Measurements from ENCODE around the gene TYW1.
"Not testable (repeated sequence)": the region's sequence is repeated elsewhere in the genome, so short reads cannot be mapped to it uniquely, and the experiment has no call there.

TYW1 gene

DNA sequence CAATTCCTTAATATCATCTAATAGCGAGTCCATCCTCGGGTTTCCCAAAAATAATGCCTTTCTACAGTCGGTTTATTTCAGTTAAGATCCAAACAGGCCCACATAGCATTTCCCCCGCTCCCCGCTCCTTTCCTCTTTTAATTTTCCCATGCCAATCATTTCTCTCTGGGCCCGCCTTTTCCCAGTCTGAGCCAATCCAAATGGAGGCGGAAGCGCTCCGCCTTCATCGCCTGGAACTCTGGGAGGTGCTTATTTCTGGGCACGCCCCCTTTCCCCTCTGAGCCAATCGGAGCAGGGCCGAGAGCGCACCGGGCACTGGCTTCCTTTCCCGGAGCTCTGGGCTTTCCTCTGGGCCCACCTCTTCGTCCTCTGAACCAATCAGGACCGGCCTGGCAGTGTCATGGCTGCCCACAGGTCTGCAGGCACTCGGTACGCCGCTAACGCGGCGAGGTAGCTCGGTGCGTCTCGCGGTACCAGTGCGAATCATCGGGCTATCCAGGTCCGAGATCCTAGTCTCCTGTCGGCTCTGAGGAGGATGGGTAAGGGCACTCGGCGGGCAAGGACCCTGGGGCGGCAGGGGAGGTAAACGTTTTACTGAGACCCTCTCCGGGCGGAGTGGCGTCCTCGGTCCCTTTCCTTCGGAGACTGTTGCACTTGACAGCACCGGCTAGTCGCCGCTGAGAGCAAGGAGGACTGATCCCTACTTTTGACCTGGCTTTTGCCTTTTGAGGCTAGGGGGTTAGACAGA, at the start of gene TYW1:
TYW1 (plus strand) TSS at position 390 of the 748 bp plus-strand sequence; CDS start at position 536, 146 bp downstream.
- DNase-seq: peak; percentile 97

DNA sequence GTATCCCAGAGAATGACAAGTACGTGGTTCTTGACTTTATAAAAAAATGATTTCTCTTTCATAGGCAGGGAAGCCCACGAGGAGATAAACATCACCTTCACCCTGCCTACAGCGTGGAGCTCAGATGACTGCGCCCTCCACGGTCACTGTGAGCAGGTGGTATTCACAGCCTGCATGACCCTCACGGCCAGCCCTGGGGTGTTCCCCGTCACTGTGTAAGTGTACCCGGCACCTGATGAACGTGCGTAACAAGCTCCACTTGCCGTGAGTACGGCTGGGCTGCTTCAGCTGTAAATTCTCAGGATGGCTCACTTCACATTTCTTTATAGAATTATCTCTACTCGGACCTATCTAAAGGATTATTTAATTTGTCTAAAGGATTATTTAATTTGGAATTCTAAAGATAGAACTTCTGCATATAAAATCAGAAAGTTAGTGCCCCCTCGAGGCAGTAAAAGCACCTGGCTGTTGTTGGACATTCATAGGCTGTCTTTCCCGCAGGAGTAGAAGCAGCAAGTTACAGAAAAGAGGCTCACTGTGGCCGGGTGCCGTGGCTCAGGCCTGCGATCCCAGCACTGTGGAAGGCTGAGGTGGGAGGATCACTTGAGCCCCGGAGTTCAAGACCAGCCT, 48.0 kb upstream of the TYW1 start:
- DNase-seq: no peak

GRCh38 chr7:66950311-66950710, 46.3 kb upstream of the TYW1 start:
- DNase-seq: no peak

GRCh38 chr7:66950763-66951162, 45.9 kb upstream of the TYW1 start:
- no peak for DNase-seq

- no peak for DNase-seq
These were observed 44.1 kb upstream of the TYW1 start for GRCh38 chr7:66952343-66953043.

GRCh38 chr7:66953044-66953427, 43.6 kb upstream of the TYW1 start:
- no peak for DNase-seq

DNA sequence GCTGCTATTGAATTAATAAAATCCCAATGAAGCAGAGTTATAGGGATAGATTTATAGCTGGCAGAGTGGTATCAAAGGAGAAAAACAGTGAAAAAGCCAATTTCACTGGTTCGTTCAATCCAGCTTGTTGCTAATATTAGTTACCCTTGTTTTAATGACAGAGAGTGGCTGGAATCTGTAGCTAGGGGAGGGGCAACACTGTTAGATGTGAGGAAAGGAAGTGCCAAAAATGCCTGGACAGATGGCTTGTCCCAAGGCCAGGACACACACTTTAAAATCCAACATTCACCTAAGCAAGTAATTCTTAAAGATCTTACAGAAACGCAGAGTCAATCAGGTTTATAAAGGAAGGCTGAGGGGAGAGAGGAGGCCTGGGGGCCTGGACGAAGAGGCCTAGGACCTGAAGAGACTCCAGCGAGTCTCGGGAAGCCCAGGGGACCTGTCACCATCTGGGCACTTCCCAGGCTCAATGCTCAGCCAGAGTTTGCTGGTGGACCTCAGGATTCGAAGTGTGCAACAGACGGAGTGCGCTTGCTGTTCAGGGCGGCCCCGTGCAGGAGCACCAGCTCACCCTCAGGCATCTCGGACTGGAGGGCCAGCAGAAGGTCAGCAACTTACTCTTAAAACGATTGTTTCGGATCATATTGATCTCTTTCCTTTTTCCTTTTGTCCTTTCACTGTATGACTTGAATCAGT, 38.9 kb upstream of the TYW1 start:
- DNase-seq: no peak

DNA sequence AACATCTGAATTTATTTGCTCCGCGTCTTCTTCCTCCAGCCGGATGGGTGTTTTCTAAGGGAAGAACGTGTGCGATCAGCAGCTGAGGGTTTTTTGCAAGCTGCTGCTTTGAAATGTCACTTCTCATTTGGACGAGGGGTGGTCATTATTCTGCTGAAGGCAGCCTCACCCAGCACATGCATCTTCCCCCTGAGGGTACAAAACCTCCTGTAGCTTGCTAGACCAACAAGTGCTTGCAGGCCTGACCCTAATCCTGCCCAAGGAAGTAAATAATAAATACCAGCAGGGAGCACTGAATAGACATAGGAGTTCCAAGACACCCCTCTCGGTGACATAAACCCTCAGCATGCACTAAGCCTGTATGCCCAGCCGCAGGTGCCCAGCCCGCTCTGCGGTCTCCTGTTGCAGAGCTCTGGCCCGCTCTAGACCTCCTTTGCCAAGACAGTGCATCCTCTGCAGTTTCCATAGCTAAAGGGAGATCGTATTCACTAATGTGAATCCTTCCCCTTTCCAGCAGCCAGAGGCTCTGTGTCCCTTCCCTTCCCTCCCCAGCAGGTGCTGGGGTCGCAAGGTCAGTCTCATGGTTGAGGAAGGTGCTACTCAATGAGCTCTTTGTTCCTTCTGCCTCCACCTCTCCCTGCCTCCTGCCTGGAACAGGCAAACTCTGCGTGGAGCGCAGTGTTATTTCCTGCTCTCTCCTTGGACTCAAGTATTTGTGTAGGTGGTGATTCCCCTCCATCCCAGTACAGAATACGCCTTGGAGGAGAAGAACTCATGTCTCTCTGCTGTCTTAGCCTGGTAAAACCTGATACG, 37.9 kb upstream of the TYW1 start:
- DNase-seq: no peak

DNA sequence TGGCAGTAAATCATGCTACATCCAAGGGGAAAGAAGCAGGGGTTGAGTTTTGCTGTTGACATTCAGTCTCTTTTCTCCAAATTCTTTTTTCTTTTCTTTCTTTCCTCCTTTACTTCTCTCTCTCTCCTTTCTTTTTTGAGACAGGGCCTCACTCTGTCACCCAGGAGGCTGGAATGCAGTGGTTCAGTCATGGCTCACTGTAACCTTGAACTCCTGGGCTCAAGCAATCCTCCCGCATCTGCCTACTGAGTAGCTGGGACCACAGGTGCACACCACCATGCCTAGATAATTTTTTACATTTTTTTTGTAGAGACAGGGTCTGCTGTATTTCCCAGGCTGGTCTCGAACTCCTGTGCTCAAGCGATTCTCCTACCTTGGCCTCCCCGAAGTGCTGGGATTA, 36.4 kb upstream of the TYW1 start:
- DNase-seq: no peak

DNA sequence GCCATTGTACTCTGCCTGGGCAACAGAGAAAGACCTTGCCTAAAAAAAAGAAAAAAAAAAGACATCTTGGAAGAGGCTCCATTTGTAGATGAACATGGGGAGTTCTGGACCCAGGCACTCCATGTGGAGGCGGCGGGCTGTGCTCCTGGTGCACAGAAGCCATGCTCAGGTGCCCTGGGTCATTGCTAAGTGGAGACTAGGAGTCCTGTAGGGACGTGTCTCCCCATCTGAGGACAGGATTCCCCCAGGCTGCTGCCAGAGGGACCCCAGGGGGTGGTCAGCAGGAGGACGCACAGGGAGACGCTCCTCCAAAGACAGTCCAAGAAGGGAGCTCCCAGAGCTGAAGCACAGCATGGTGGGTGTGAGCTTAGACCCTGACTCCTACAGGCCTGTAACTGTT, 35.5 kb upstream of the TYW1 start:
- no peak for DNase-seq

GRCh38 chr7:66964411-66964810, 32.2 kb upstream of the TYW1 start:
- no peak for DNase-seq

DNA sequence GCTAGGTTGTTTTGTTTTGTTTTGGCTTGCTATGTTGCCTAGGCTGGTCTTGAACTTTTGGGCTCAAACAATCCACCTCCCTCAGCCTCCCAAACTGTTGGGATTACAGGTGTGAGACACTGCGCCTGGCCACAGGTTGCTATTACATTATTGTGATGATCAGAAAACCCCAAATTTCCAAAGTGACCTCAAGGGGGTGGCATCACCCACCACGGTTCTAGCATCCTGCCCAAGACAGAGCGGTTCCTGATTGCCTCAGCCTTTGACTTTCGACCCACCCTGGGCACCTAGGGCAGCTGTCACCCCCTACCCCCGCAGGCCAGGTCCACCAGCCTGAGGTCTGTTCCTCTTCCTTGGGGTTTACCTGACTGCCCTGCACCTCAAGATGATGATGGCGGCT, 29.6 kb upstream of the TYW1 start:
- DNase-seq: no peak

DNA sequence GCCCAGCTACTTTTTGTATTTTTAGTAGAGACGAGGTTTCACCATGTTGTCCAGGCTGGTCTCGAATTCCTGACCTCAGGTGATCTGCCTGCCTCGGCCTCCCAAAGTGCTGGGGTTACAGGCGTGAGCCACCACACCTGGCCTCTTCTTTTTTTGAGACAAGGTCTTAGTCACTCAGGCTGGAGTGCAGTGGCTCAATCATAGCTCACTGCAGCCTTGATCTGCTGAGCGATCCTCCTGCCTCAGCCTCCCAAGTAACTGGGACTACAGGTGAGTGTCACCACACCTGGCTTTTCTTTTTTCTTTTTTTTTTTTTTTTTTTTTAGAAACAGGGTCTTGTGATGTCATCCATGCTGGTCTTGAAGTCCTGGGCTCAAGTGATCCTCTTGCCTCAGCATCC, 27.6 kb upstream of the TYW1 start:
- not testable (repeated sequence) for DNase-seq

- DNase-seq: no peak
These were observed 26.3 kb upstream of the TYW1 start for GRCh38 chr7:66970310-66970709.

DNA sequence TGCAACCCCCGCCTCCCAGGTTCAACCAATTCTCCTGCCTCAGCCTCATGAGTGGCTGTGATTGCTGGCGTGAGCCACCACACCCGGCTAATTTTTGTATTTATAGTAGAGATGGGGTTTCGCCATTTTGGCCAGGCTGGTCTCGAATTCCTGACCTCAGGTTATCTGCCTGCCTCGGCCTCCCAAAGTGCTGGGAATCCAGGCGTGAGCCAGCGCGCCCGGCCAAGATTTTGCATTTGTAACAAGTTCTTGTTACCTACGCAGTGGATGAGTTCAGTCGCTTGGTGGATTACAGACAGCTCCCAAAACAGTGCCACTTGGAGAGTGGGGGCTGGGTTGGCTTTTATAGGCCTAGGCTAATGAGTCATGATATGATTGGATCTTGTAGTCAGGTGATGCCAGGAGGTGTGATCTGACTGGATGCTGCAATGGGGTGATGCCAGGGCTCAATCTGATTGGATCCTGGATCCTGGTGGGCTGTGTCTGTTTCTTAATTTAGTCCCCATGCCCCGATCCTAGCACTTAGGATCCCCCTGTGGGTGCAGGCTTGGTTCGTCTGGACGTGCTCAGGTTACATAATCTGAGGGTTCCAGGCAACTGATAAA, 21.5 kb upstream of the TYW1 start:
- DNase-seq: no peak

DNA sequence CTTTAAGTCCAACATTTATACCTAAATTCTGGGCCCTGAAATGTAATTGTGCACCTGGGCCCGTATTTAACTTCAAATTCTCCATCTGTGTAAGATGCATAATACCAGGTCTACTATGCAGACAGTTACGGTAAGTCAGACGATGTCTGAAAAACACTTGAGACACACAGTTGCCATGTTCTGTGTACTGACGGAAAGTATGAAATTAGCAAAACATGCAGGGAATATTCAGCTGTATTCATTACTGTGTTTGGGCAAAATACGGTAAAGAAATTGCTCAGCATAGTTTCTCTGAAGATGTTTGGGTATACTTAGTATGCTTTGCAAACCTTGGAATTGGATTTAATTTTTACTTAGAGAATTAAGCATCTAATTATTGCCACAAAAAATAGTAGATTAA, 18.3 kb upstream of the TYW1 start:
- not testable (repeated sequence) for DNase-seq

DNA sequence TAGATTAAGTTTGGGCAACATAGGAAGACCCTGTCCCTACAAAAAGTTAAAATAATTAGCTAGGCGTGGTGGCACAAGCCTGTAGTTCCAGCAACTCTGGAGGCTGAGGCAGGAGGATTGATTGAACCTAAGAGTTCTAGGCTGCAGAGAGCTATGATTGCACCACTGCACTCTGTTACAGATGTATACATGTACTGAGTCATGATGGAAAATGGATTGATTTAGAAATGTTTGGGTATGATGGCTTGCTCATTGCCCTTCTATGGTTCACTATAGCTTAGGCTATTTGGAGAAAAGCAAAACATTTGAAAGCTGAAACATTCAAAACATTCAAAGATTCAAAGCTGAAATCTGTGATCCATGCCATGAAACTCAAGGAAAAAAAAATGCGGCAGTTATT, 17.6 kb upstream of the TYW1 start:
- not testable (repeated sequence) for DNase-seq

DNA sequence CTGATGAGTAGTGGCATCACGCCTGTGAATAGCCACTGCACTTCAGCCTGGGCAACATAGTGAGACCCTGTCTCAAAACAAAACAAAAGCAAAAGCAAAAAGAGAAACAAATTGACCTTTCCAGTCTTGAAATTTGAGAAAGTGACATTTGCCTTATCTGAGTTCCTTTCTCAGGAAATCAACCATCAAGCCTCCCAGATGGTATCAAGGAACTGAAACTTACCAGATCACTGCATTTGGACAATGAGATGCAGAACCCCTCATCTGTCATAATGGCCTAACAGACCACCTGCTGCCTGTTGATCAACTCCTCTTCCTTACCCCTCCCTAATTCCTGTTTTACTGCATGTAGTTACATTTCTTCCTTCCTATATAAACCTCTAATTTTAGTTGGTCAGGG, 16.3 kb upstream of the TYW1 start:
- DNase-seq: not testable (repeated sequence)

DNA sequence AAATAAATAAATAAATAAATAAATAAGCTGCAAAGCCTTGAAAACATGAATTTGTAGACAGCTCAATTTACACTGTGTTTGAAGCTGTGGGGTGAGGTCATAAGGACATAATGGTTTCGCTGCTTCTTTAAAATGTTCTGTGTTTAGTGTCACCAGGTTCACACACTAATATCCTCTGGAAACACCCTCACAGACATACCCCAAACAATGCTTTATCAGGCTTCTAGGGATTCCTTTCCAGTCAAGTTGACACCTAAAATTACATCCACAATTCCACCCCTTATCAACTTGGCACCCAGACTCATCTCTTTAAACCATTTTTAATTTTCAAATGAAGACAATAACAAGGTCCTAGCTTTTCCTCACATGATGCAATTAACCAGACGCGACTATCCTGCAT, 7.1 kb upstream of the TYW1 start:
- not testable (repeated sequence) for DNase-seq

DNA sequence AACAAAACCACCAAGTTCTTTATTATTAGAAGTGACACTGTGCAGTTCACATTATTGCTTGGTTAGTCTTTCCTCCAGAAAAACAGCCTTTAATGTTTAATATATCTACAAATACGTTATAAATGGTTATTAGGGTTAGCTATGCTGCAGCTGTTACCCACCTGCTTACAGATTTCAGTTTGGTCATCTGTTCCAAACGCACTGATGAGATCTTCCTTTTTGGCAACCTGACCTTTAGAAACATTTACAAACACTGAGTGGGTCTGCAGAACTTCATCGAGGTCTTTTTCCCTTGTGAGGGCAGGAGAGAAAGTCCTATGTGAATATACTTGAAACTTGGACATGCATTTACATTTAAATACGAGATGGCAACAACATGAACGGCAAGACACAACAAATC, 2.6 kb upstream of the TYW1 start:
- DNase-seq: not testable (repeated sequence)

- peak; percentile 12 for DNase-seq
These were observed 2.0 kb upstream of the TYW1 start for GRCh38 chr7:66994691-66995049.

Measured in NCI-H2029 (cell line).